Skin of body (tissue), 2 donors: ENCODE measurements around the gene TIA1. TPM values are rescaled to one million over a fixed set of nuclear protein-coding genes. Genes with fewer than 3 reads are reported as not detected.
"Not testable (repeated sequence)": the region's sequence is repeated elsewhere in the genome, so short reads cannot be mapped to it uniquely, and the experiment has no call there.

Experiments used
- DNase-seq: peaks from one replicate; lab custom pipeline; 2025; lab: John Stamatoyannopoulos, UW
- total RNA-seq: library from RNA; depleted of rRNA; stranded (reverse); fragments of >200 nt; gene quantifications from one replicate; pipeline ENCODE4 v1.2.3, GENCODE V29; 2014

Gene TIA1
- total RNA-seq, 1 donor from 2014 or later, result 194 TPM

GRCh38 chr2:70223305-70223704 lies 25.1 kb downstream of the TIA1 start:
- not testable (repeated sequence) for DNase-seq

GRCh38 chr2:70214953-70215549 lies 33.4 kb downstream of the TIA1 start:
- DNase-seq, result no peak

GRCh38 chr2:70214365-70214764 lies 34.1 kb downstream of the TIA1 start:
- DNase-seq, result no peak

GRCh38 chr2:70212298-70212932 lies 36.0 kb downstream of the TIA1 start:
- no peak for DNase-seq

- DNase-seq, result no peak
These were observed 36.8 kb downstream of the TIA1 start for GRCh38 chr2:70211595-70211994.

GRCh38 chr2:70204452-70204851 lies 44.0 kb downstream of the TIA1 start:
- DNase-seq, result no peak

GRCh38 chr2:70203086-70203485 lies 45.3 kb downstream of the TIA1 start:
- DNase-seq, result no peak

- DNase-seq, result no peak
These were observed 46.1 kb downstream of the TIA1 start for GRCh38 chr2:70202236-70202806.

GRCh38 chr2:70201831-70202230 lies 46.6 kb downstream of the TIA1 start:
- no peak for DNase-seq

GRCh38 chr2:70201225-70201768 lies 47.1 kb downstream of the TIA1 start:
- DNase-seq, result no peak

GRCh38 chr2:70199320-70199864 lies 49.0 kb downstream of the TIA1 start:
- no peak for DNase-seq

GRCh38 chr2:70192516-70192915 lies 55.9 kb downstream of the TIA1 start:
- no peak for DNase-seq

GRCh38 chr2:70191244-70191735 lies 57.1 kb downstream of the TIA1 start:
- DNase-seq, result no peak

- DNase-seq, result peak; percentile 97
These were observed 57.8 kb downstream of the TIA1 start, which contains the start of gene C2orf42 for GRCh38 chr2:70190418-70191243. Gene C2orf42, minus strand, starts transcription at chr2:70191019. Its CDS starts 9,034 bp downstream, at chr2:70181985.

- DNase-seq, result no peak
These were observed 60.0 kb downstream of the TIA1 start for GRCh38 chr2:70188460-70188859.

- not testable (repeated sequence) for DNase-seq
These were observed 61.3 kb downstream of the TIA1 start for GRCh38 chr2:70187170-70187569.

GRCh38 chr2:70182689-70183088 lies 65.7 kb downstream of the TIA1 start:
- DNase-seq, result no peak

GRCh38 chr2:70181363-70181956 lies 67.0 kb downstream of the TIA1 start:
- DNase-seq, result no peak

GRCh38 chr2:70173520-70173919 lies 74.9 kb downstream of the TIA1 start:
- no peak for DNase-seq

- DNase-seq, result not testable (repeated sequence)
These were observed 78.7 kb downstream of the TIA1 start for GRCh38 chr2:70169654-70170245.
